HUDEP-2 (cell line): ENCODE measurements around the gene ASCC1.
"Not testable (repeated sequence)": the region's sequence is repeated elsewhere in the genome, so short reads cannot be mapped to it uniquely, and the experiment has no call there.

Experiments
- DNase-seq, 76 experiments: peaks; one replicate each; lab custom pipeline; 2025; ENCODE audit not compliant: unreplicated experiment in 76 of 76; lab: John Stamatoyannopoulos, UW

Gene ASCC1

DNA sequence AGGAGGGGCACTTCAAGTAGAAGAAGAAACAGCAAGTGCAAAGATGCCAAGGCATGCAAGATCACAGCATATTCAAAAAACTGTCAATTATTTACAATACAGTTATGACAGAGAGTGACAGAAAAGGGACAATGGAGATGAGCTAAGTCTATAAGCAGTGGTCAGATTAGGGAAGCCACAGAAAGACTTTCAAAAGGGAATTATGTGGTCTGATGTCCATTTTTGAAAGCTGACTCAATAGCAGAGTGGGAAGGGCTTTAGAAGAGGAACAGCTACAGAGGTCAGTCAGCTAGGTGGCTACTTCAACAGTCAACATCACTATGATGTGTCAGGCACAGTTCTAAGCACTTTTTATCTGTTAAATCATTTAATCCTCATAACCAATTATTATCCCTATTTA lies 82.6 kb downstream of the ASCC1 start:
- no peak for DNase-seq

DNA sequence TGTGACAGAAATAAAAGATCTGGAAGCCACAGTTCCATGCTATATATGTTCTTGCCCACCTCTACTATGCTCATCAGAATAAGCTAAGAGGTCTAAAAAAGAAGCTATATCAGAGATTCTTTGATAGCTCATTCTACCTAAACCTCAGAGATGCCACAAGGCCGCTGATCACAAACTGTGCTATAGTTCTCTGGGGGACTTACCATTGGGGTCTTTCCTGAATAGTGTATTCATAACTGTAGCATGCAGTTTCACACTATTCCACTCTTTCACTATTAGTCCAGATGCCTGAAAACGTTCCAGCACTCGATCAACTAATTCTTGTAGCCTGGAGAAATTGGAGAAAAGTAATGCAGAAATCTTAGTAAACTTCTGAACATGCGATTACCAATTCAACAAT lies 83.2 kb downstream of the ASCC1 start:
- no peak for DNase-seq

DNA sequence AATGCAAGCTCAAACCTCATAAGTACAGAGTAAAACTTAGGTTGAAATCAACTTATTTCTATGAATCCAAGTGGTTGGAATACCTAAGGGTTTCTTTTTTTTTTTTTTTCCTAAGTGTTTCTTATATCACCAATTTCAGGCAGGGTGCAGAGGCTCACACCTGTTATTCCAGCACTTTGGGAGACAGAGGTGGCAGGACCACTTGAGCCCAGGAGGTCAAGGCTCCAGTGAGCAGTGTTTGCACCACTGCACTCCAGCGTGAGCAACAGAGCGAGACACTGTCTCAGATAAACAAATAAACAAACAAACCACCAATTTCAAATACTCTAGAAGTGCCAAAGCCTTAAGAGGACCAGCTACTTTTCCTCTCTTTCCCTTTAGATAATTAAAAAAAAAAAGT lies 88.5 kb downstream of the ASCC1 start:
- no peak for DNase-seq

DNA sequence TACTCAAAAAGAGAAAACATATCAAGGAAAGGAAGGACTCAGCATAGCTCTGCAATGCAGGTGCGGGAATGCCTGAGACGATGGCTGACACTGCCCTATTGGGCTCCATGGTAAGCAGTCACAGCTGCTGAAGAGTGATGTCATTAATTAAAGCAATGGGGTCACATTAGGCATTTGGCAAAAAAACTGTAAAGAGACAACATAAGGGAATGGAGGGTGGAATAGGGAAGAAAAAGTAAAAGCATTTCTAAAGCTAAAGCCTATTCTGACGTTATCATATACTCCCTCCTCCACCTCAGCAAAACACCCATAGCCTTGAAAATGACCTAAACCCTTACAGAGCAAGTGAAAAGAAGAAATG lies 89.2 kb downstream of the ASCC1 start:
- DNase-seq: no peak

DNA sequence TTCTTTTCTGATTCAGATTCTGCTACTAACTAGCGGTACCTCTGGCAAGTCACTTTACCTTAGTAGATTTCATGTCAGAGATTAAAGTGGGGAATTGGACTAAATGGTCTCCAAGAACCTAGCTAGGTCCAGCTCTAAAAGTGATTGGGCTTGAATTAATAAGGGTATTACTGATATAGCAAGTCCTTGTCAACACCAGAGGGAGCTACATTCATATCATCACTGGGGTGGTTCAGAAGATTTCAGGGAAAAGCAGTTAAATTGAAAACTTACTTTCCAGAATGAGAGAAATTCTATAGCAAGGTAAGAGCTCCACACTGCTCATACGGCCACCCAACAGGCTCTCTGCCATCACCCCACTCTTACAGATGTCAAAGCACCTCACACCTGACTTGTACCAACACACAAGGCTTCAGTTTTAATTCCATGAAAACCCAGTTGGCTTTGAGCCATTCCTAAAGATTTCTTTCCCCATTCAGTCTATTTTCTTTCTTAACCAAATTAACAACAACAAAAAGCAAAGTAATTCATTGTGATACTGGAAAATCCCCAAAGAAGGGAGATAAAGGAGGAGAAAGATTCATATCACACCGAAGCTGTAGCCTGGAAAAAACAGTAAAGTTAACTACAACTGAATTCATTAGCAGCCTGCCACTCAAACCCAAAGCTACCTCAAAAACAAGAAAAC lies 89.7 kb downstream of the ASCC1 start:
- peak in 29 of 76 experiments; percentile 2 to 55 (median 19) for DNase-seq

DNA sequence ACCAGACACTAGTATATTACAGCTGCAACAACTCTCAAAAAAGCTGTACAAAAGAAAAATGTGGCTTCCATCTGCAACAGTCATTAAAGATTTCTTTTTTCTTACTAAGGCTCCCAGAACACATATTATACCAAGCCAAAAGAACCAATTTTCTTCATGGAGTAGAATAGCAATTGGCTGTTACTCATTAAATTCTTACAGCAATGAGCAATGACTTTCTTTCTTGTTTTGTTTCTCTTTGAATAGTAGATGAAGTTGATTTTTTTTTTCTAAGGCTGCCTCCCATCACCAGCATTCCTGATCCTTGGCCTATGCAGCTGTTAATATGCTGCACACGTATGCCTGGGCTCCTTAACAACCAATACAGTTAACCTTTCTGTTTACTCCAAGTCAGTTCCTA lies 91.1 kb downstream of the ASCC1 start:
- DNase-seq: no peak

DNA sequence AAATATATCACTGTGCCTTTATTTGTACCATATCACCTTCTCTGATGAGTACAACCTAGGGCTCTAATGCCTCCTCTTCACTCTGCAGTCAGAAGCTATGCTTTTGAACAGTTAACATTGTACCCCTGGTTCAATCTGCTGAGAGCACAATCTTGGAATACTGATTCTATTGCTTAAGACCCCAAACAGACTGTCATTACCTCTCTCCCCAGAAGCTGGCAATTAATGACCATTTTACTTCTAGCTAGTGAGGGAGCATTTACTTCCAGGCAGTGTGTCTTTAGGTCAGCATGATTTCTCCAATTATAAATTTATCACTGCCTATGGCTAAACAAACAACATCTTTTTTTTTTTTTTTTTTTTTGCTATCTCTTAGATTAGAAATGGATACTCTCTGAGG lies 91.7 kb downstream of the ASCC1 start:
- DNase-seq: no peak

DNA sequence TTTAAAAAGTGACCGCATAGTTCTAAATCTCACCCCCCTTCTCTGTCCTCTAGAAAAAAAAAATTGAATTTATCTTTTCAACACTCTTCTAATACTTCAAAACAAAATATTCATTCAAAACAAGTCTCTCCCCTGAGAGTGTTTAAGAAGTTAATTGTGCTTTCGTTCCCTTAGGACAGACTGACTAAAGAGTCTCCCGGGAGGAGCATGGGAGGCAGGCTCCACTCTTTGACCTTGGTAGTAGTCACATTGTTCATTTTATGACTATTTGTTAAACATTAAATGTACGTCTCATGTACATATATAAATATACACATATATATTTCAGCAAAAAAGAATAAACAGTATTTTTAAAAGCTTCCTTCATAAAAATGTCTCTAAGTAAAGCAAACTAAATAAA lies 92.5 kb downstream of the ASCC1 start:
- no peak for DNase-seq

DNA sequence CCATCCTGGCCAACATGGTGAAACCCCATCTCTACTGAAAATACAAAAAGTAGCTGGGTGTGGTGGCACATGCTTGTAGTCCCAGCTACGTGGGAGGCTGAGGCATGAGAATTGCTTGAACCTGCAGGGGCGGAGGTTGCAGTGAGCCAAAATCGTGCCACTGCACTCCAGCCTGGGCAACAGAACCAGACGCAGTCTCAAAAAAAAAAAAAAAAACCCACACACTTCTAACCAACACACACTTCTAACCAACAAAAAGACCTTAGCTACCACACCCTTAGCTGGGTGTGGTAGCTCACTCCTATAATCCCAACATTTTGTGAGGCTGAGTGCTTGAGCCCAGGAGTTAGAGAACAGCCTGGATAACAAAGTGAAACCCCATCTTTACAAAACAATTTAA lies 93.9 kb downstream of the ASCC1 start:
- peak in 1 of 76 experiments; percentile 1 for DNase-seq

DNA sequence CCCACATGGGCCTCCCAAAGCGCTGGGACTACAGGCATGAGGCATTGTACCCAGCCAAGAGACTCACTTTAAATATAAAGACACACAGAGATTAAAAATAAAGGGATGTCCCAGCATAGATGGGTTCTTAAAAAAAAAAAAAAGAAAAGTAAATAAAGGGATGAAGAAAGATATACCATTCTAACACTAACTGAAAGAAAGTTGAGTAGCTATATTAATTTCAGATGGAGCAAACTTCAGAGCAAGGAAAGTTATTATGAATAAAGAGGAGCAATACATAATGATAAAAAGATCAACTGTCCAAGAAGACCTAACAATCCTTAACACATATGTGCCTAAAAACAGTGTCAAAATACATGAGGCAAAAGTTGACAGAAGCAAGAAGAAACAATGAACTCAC lies 94.7 kb downstream of the ASCC1 start:
- DNase-seq: no peak

DNA sequence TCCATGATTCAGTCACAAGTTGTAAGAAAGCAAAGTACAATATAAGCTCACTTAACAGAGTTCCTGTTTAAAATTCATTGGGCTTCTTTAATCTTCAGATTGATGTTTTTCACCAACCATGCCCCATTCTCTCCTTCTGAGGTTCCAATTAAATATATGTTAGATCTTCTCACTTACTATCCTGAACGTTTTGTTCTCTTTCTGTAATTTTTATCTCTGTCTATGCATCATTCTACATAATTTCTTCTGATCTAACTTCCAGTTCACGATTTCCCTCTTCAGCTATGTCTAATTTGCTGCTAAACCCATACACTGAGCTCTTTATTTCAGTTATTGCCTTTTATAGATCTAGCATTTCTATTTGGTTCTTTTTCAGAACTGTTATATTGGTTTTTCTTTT lies 99.7 kb downstream of the ASCC1 start:
- no peak for DNase-seq

DNA sequence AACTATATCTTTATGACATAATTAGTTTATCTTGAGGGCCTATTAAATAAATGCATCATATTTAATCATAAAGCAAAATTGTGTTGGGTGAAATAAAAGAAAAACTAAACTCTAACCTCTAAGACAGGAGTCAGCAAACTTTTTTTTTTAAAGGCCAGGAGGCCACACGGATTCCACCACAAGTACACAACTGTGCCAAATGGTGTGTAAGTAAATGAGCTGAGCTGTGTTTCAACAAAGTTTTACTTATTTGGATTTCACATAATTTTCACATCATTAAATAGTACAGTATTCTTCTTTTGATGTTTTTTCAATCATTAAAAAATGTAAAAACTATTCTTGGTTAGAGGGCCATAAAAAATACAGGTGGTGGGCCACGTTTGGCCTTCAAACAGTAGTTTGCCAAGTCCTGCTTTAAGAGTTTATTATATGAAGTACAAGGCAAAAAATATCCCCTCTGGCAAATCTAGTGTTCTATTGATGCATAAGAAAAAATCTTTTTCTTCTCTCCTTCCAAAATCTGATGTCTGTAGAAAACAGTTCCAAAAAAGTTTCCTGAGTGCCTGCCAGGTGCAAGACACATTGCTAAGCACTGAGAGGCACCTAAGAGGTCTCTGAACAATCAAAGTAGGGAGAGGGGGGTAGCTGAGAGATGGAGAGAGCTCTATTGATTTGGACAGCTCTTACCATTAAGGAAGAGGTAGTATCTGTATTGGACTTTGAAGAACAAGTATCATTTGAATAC lies 101.2 kb downstream of the ASCC1 start:
- DNase-seq: no peak

DNA sequence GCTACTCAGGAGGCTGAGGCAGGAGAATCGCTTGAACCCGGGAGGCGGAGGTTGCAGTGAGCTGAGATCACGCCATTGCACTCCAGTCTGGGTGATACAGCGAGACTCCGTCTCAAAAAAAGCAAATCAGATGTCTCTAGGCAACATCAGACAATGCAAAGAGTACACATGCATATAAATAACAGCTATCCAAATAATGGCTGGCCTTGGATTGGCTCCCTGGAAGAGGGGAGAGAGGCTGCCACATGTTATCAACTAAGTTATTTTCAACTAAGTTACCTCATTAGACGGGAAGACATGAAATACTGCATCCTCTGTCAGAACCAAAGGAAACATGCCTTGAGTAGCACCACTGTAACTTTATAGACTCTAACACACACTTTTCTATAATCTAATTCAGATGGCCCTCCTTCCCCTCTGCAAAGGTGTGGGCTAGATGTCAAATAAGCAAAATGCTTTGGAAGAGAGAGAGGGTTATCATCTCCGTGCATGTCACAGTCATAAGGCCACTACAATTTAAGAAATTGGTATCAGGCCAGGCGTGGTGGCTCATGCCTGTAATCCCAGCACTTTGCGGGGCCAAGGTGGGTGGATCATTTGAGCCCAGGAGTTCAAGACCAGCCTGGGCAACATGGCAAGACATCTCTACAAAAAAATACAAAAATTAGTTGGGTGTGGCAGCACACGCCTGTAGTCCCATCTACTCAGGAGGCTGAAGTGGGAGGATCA lies 105.2 kb downstream of the ASCC1 start:
- DNase-seq: no peak

DNA sequence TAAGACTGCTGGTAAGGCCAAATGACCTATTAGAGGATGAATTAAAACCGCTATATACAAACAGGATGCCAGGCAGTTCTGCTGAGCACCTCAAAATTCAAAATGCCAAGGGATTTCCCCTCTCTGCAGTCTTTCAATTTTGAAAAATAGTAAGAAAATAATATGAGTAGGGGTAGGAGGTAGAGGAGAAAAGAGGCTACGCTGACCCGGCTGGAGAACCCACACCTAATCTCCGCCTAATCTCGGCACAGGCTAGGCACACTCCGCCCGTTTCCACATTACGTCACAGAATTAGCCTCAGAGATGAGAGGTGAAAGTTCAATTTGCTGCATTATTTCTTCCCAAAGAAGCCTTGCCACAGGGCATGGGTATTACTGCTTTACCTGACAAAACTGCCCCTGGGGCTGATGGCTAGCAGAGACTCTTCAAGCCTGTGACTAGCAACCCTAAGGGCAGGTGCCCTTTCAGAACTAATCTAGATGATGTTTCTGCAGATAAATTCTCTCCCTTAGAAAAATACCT lies 106.4 kb downstream of the ASCC1 start:
- DNase-seq: no peak

DNA sequence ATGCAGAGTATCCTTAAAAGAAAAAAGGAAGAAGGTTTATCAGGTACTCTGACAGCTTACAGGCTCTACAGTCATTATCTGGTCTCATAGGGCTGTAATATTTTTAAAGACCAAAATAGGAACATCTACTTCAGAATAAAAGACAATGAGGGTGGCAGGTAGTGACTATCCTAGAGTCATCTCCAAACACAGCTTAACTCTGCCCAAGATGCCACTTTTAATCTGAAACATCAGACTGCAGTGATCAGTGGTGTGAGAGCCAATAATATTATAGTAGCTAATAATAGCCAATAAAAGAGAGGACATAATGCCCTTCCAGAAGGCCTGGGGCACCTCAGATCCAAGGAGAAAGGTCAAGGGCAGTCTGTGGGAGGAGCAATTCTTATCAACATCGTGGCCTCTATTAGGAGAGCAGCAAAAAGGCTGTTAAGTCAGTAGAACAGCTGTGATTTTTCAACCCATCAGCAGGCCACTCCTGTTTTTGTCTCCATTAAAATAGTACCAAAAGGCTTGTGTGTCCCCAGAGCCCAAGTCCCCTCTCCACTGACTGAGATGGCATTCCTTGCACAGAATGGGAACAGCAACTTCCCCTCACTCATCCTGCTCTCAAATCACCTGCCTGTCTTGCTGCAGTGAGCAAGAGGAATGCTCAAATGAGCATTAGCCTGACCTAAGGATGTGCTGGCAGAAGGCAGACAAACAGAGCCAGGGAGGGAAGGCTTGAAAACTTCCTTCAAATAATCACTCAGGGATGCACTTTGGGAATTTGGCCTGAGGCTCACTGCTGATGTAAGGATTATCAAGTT lies 107.0 kb downstream of the ASCC1 start:
- DNase-seq: no peak

DNA sequence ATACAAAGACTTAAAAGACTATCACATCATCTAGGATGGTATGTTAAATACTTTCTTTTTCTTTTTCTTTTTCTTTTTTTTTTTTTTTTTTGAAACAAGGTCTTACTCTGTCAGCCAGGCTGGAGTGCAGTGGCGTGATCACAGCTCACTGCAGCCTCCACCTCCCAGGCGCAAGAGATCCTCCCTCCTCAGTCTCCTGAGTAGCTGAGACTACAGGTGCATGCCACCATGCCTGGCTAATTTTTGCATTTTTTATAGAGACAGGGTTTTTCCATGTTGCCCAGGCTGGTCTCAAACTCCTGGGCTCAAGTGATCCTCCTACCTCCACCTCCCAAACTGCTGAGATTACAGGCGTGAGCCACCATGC lies 108.1 kb downstream of the ASCC1 start:
- DNase-seq: not testable (repeated sequence)

DNA sequence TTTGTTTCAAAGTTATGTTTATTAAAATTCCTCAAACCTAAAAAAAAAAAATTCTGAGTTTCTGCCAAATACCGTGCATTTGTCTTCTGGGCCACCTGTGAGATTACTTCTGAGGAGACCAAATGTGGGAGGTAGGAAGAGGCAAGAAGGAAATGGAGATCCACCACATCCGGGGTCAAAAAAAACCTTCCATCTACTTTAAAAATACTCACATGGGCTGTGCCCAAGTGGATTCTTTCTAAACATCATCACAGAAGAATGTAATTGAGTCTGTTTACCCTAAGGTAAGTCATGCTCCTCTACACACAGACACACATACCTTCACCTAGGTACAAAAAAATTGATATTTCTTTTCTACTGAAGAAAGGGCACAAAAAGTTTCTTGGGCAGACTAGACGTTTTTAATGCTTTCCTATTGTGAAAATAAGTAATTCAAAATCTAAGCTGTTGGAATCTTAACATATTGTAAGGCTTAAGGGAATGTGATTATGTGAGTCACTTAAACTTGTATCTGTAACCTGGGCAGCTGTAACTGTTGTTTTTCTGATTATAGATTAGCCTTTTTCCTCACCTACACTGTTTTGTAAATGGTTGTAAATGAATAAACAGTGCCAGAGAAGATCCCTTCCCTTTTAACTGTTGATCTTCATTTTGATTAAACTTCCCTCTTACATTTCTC lies 108.6 kb downstream of the ASCC1 start:
- DNase-seq: no peak

DNA sequence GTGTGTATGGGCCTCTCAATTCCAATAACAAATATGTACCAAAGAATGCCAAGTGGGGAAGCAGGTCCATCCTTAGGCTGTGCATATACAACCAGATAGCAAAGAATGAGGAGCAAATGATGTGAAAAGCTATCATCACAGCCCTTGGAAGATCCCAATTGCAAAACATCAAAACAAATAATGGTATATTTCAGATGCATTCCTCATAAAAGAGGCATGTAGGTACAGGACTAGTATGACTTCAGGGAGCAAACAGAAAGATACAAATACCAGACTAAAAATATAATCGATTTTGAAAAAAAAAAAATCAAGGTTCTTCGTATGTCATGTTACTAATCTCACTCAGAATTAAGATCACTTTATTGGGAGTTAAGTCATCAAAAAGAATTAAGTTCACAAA lies 109.2 kb downstream of the ASCC1 start:
- no peak for DNase-seq

DNA sequence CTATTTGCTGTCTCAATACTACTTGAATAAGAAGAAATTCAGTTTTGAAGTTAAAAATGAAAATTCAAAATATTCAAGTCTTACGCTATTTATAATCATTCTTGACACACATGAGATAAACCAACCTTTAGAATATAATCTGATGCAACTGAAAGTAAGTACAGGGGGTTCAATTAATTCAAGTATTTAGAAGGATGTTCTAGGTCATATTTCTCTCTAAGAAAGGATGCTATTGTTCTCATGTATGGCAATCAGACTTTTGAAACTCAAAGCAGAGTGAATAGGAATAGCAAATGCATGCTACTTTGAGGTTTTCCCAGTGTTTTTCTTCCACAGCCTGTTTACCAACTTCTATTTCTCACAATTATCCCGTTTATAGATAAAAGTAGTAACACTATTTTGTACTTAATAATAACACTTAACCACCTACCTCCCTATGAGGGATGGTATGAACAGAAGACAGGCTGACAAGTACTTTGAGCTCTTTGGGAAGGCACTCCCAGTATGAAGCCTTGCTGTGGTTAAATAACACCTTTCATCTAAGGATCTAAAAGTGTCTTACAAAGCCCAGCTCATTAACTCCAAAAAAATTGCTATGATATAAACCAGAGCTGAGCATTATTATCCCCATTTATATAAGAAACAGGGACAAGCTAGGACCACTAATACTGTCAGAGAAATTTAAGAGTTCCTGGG lies 109.8 kb downstream of the ASCC1 start:
- no peak for DNase-seq

DNA sequence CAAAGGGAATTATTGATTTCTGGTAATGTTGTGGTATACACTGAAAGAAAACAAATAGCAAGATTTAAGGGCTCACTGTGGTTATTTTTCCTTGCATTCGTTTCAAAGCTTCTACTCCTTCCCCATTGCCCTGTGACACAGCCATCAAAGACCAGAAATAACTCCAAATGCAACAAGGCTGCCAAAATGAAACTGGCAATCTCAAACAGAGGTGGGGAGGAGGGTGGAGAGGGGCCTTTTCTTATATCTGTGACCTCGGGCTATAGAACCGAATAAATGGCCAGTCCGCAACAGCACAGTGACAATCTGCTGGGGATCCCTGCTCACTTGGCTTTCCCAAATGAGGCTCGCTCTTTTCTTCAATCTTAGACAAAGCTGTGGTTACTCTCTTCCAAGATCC lies 110.4 kb downstream of the ASCC1 start:
- DNase-seq: no peak
